Body of pancreas (tissue), 4 donors: ENCODE measurements around the gene MUSTN1.

Experiments used
- POLR2A ChIP-seq, 3 donors: fragments of 450-650 bp; IDR thresholded peaks; one replicate each; pipeline ENCODE4 v1.6.1; 2016; ENCODE audit warnings: antibody characterized with exemption in 3 of 3, mild to moderate bottlenecking in 2 of 3
- TF ChIP-seq, protein P1 (sequence below), 7 experiments: fragments of 450-650 bp in 4 of 7; fragments of 200-600 bp in 3 of 7; sonication (generic) in 3 of 7; IDR thresholded peaks; one replicate each; pipeline ENCODE4 v1.5.1; 2016 to 2019; ENCODE audit warnings: antibody characterized with exemption in 7 of 7

DNA sequence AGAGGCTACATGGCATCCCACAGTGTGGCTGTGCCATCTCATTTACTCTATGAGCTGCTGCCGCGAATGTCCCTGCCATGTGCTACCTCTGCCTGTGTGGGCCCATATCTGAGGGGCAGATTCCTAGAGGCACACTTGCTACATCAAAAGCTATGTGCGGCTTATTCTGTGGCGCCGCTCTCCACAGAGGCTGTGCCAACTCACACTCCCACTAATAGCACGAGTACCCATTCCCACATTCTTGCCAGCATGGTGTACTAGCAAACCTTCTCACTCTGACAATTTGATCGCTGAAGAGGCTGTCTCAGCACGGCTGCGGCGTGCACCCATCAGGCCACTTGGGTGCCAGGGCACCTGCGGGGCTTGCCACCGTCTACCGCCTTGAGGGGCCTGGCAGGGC is 31.2 kb upstream of the MUSTN1 start:
- TF ChIP-seq, protein P1, sequence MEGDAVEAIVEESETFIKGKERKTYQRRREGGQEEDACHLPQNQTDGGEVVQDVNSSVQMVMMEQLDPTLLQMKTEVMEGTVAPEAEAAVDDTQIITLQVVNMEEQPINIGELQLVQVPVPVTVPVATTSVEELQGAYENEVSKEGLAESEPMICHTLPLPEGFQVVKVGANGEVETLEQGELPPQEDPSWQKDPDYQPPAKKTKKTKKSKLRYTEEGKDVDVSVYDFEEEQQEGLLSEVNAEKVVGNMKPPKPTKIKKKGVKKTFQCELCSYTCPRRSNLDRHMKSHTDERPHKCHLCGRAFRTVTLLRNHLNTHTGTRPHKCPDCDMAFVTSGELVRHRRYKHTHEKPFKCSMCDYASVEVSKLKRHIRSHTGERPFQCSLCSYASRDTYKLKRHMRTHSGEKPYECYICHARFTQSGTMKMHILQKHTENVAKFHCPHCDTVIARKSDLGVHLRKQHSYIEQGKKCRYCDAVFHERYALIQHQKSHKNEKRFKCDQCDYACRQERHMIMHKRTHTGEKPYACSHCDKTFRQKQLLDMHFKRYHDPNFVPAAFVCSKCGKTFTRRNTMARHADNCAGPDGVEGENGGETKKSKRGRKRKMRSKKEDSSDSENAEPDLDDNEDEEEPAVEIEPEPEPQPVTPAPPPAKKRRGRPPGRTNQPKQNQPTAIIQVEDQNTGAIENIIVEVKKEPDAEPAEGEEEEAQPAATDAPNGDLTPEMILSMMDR (IDR thresholded peaks at IDR 0.05) = no peak
- TF ChIP-seq POLR2A (IDR thresholded peaks at IDR 0.05) = no peak
